ENCODE data around the gene D2HGDH. TPM values are rescaled to one million over a fixed set of nuclear protein-coding genes. Genes with fewer than 3 reads are reported as not detected.
"Not testable (repeated sequence)": the region's sequence is repeated elsewhere in the genome, so short reads cannot be mapped to it uniquely, and the experiment has no call there.

D2HGDH gene
- total and polyA plus RNA-seq, 2 donors: 6.4 to 51.0 TPM

DNA sequence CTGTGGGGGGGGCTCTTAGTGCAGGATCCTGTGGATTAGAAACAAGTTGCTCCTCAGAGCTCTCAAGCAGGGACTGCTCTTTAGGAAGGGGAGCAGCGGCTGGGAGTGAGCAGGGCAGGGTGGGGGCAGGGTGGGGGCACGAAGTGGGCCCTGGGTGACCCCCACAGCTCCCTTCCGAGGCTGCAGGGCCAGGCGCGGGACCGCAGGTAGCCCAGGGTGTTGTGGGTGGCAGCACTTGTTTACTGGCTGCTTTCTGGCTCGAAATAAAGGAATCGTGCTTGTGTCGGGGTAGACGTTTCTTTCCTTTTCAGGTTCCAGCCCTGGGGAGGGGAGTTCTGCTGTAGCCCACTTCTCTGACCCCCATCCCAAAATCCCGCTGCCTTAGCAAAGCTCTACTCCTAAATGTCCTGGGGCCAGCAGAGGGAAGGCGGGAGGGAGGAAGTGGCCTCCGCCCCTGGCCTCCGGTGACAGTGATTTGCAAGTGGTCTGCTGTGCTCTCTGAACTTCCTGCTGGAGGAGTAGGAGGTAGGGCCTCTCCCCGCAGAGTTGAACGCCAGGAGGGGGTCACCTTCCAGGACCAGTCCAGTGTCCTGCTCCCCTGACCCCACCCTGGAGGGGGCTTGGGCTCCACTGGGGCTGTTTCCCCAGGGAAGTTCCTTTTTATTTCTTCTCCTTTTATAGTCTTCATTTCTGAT lies 82.8 kb downstream of the D2HGDH start:
- Histone ChIP-seq H3K9me3 (ENCODE audit: control insufficient read depth in 2 of 2, insufficient read depth in 1 of 2, low read length in 1 of 2) (peaks cover 0 to 11% of the 10 kb centered on the region in 2 donors), H3K4me3 (ENCODE audit: low read length in 2 of 2) (no peak overlapping the region), H3K27me3 (ENCODE audit: control insufficient read depth in 2 of 2, insufficient read depth in 1 of 2, low read length in 1 of 2) (peaks cover 0 to 23% of the 10 kb centered on the region in 2 donors), H3K4me1 (ENCODE audit: control insufficient read depth in 2 of 2, insufficient read depth in 2 of 2, low read length in 2 of 2) (peaks cover 11 to 29% of the 10 kb centered on the region in 2 donors), H3K27ac (ENCODE audit: low read depth in 1 of 2, low read length in 1 of 2) (no peak overlapping the region), H3K36me3 (ENCODE audit: control insufficient read depth in 2 of 2, insufficient read depth in 2 of 2, low read length in 1 of 2) (no peaks in the 10 kb centered on the region)
- no peak for DNase-seq (ENCODE audit: low read depth in 6 of 9, low spot score in 9 of 9)
- WGBS: 34% methylated on average over 16 of the region's 16 CpGs

DNA sequence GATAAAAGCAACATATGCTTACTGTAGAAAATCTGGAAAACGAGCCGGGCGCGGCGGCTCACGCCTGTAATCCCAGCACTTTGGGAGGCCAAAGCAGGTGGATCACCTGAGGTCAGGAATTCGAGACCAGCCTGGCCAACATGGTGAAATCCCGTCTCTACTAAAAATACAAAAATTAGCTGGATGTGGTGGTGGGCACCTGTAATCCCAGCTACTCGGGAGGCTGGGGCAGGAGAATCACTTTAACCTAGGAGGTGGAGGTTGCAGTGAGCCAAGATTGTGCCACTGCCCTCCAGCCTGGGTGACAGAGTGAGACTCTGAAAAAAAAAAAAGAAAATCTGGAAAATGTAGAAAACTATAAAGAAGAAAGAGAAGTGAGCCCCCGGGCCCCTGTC lies 83.4 kb downstream of the D2HGDH start:
- not testable (repeated sequence) for H3K27ac ChIP-seq (ENCODE audit: low read depth in 1 of 2, low read length in 1 of 2); H3K9me3 ChIP-seq (ENCODE audit: control insufficient read depth in 2 of 2, insufficient read depth in 1 of 2, low read length in 1 of 2); H3K36me3 ChIP-seq (ENCODE audit: control insufficient read depth in 2 of 2, insufficient read depth in 2 of 2, low read length in 1 of 2); DNase-seq (ENCODE audit: low read depth in 6 of 9, low spot score in 9 of 9); H3K4me3 ChIP-seq (ENCODE audit: low read length in 2 of 2)
- Histone ChIP-seq H3K4me1 (ENCODE audit: control insufficient read depth in 2 of 2, insufficient read depth in 2 of 2, low read length in 2 of 2) (peaks cover 14 to 30% of the 10 kb centered on the region in 2 donors), H3K27me3 (ENCODE audit: control insufficient read depth in 2 of 2, insufficient read depth in 1 of 2, low read length in 1 of 2) (peaks cover 0 to 23% of the 10 kb centered on the region in 2 donors)
- WGBS: 80% methylated on average over 10 of the region's 10 CpGs

Other genes with a start within 250 kb of the D2HGDH start
- gene STK25, start 226.0 kb upstream of the D2HGDH start, total RNA-seq: 86.6 TPM
- gene STK25, start 226.0 kb upstream of the D2HGDH start, polyA plus RNA-seq: 198 TPM
- 2.5 TPM for gene BOK, start 175.9 kb upstream of the D2HGDH start, total RNA-seq
- gene BOK, start 175.9 kb upstream of the D2HGDH start, polyA plus RNA-seq: 5.1 TPM
- gene THAP4, start 97.5 kb upstream of the D2HGDH start, total RNA-seq: 36.8 TPM
- gene THAP4, start 97.5 kb upstream of the D2HGDH start, polyA plus RNA-seq: 34.0 TPM
- gene ATG4B, start 96.9 kb upstream of the D2HGDH start, total RNA-seq: 30.9 TPM
- gene ATG4B, start 96.9 kb upstream of the D2HGDH start, polyA plus RNA-seq: 68.0 TPM
- gene DTYMK, start 47.8 kb upstream of the D2HGDH start, total RNA-seq: 44.4 TPM
- gene DTYMK, start 47.8 kb upstream of the D2HGDH start, polyA plus RNA-seq: 20.3 TPM
- gene ING5, start 32.6 kb upstream of the D2HGDH start, total RNA-seq: 29.8 TPM
- gene ING5, start 32.6 kb upstream of the D2HGDH start, polyA plus RNA-seq: 47.3 TPM
- gene GAL3ST2, start 42.2 kb downstream of the D2HGDH start, total RNA-seq: 0.09 TPM
- 0.02 TPM for gene GAL3ST2, start 42.2 kb downstream of the D2HGDH start, polyA plus RNA-seq
- gene NEU4, start 74.6 kb downstream of the D2HGDH start, total RNA-seq: 0.05 TPM
- 1.1 TPM for gene NEU4, start 74.6 kb downstream of the D2HGDH start, polyA plus RNA-seq
- 16.0 TPM for gene PDCD1, start 124.3 kb downstream of the D2HGDH start, total RNA-seq
- 12.7 TPM for gene PDCD1, start 124.3 kb downstream of the D2HGDH start, polyA plus RNA-seq
- gene RTP5, start 135.1 kb downstream of the D2HGDH start, total RNA-seq: 0.66 TPM
- gene RTP5, start 135.1 kb downstream of the D2HGDH start, polyA plus RNA-seq: 3.7 TPM